HG03064 (cell line): Measurements from ENCODE around the gene MC3R.
"Not testable (repeated sequence)": the region's sequence is repeated elsewhere in the genome, so short reads cannot be mapped to it uniquely, and the experiment has no call there.

ENCODE experiments used
- ATAC-seq: cut with Tn5 transposase; IDR thresholded peaks from one replicate; pipeline ENCODE4 v1.9.1; 2021; ENCODE audit warnings: low read depth; ENCODE audit not compliant: unreplicated experiment

Gene MC3R

DNA sequence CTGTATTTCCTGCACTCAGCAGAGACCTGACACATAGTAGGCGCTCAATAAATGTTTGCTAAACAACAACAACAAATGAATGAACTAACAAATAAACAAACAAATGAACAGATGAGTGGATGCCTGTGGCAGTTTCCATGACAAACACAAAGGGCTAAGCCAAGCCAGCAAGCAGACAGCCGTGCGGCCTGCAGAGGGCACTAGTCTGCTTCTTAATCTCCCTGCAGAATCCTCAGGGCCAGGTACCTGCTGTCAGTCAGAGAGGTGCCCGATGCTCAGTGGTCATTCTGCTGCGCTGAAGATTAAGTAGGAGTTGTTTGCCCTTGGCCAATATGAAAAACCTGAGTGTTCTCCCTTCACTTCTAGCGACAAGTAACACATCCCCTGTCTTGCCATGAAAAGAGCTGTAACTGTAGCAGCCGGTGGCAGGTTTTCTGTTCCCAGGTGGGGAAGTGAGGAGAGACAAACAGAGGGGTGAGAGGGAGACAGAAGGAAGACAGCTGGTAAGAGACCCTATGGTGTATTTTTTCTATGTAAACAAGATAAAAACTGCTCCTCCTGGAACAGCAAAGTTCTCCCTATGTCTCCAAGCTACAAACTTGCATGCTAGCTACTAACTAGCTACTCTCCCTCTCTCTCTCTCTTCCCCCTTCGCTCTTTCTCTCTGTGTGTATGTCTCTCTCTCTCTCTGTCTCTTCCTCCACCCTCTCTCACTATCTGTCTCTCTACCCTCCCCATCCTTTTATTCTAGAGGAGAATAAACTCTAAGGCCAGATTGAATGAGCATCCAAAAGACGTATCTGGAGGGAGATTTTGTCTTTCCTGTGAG is at the start of gene MC3R:
Gene MC3R (plus strand): TSS at position 779 of the 829 bp plus-strand sequence. CDS start 112 bp downstream, outside the sequence.
- no peak for ATAC-seq

DNA sequence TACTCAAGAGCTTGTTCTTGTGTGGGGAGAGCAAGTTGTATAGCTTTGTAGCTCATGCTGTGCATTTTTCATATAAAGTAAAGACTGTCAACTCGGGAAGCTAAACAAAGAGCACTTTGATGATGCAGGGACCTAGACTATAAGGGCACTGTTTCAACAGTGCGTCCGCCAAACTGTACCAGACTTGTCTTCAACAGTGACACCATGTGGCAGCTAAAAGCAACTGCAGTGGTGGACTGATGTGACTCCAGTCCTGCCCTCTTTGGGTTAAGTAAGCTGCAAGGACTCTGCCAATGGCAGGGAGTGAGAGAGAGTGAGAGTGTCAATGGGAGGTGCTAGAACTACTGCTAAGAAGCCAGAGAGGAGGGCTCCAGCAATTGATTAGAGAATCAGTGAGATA is 48.1 kb upstream of the MC3R start:
- no peak for ATAC-seq

DNA sequence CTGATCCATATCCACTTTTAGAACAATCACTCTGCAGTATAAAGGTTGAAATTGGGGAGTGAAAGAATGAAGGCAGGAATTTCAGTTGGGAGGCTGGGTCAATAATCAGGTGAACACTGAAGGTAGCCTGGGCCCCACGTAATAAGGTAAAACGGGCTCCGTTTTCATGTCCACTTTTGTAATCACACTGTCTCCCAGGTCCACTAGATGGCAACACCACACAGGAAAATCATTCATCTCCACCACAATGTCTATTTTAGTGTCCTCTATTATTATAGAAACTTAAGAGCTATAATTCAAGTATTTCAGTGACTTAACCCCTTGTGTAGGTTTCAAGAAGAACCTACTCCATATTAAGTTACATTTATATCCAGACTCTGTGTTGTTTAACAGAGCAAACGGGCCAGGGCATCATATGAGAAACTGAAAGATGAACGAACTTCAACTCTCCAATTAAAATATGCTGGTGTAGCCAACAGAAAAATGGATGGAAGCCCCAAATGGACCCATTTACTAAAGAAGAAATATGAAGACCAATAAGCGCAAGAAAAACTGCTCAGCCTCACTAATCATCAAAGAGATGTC is 45.9 kb upstream of the MC3R start:
- no peak for ATAC-seq

DNA sequence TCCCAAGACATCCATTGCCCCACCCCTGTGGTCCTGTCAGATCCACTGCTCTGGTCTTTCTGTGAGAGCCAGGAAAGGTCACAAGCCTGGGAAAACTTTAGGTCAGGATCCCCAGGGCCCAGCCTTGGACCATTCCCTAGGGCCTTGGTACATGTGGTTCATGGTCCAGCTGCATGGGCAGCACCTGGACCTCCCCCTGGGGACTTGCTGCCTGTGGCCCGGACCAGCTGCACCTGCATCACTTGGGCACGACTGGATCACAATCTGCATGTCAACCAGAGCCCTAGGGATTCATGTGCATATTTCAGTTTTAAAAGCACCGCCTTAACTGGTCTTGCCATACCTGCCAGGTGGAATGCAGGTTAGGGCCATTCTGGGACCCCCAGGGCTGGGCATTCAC is 44.3 kb upstream of the MC3R start:
- no peak for ATAC-seq

DNA sequence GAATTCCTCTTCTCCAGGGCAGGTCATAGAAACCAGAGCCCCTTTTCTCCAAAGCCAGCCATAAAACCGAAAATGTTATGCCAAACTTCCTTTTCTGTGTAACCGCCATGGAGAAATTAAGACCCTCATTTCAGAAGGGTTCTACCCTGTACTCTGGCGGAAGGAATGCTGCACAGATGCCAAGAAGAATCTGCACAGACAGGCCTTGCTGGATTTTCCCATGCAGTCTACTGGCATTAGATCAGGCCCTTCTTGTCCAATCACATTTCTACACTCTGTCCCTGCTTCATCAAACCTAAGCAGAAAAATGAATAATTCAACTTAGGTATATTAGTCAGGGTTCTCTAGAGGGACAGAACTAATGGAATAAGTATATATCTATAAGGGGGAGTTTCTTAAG is 43.2 kb upstream of the MC3R start:
- ATAC-seq = no peak

- ATAC-seq = no peak
These were observed 40.9 kb upstream of the MC3R start for GRCh38 chr20:56207656-56208055.

DNA sequence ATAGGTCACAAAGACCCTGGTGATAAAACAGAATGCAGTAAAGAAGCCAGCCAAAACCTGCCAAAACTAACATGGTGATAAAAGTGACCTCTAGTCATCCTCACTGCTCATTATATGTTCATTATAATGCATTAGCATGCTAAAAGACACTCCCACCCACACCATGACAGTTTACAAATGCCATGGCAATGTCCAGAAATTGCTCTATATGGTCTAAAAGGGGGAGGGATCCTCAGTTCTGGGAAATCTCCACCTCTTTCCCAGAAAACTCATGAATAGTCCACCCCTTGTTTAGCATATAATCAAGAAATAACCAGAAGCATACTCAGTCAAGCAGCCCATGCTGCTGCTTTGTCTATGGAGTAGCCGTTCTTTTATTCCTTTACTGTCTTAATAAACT is 40.4 kb upstream of the MC3R start:
- no peak for ATAC-seq

- ATAC-seq = no peak
These were observed 37.5 kb upstream of the MC3R start for GRCh38 chr20:56211051-56211450.

DNA sequence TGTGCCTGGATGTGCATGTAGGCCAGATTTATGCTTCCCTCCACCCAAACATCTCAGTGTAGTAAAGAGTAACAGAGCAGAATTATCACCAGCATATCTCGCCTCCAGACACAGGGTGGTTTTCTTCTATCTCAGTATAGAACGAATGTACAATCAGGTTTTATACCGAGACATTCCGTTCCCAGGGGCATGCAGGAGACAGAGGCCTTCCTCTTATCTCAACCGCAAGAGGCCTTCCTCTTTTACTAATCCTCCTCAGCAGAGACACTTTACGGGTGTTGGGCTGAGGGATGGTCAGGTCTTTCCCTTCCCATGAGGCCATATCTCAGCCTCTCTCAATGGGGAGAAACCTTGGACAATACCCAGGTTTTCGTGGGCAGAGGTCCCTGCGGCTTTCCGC is 36.4 kb upstream of the MC3R start:
- no peak for ATAC-seq

- ATAC-seq = no peak
These were observed 35.2 kb upstream of the MC3R start for GRCh38 chr20:56213321-56213720.

- no peak for ATAC-seq
These were observed 33.4 kb upstream of the MC3R start for GRCh38 chr20:56215115-56215514.

DNA sequence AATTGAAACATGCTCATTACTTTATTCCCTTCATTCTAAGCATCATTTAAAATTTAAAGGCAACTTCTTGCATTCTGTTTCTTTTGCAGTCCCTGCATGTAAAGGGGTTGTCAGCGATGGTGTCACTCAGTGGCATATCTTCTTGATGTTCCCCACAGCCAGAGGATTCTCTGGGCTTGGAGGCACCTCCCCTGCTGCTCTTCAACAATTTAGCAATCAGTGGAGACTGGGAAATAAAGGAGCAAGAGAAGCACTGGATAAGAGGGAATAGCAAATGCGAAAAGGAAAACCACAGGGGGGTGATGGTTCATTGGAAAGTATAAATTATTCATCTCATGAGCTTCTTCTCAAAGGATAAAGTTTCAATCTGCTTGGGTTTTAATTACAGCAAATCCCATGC is 30.7 kb upstream of the MC3R start:
- no peak for ATAC-seq

- ATAC-seq = not testable (repeated sequence)
These were observed 27.3 kb upstream of the MC3R start for GRCh38 chr20:56221186-56221585.

DNA sequence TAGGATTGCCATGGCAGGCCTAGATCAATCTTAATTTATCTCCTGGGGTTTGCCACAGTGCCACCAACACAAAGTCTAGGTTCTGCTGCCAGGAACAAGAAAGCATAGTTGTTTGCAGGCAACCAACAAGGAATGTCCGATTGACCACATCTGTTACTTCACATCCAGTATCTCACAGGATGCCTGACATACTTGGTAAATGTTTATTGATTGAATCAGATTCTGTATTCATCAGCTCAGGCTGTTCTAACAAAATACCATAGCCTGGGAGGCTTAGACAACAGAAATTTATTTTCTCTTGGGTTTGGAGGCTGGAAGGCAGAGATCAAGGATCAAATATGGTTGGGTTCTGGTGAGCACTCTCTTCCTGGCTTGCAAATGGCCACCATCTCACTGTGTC is 26.3 kb upstream of the MC3R start:
- ATAC-seq = no peak

- ATAC-seq = no peak
These were observed 25.6 kb upstream of the MC3R start for GRCh38 chr20:56222945-56223344.

DNA sequence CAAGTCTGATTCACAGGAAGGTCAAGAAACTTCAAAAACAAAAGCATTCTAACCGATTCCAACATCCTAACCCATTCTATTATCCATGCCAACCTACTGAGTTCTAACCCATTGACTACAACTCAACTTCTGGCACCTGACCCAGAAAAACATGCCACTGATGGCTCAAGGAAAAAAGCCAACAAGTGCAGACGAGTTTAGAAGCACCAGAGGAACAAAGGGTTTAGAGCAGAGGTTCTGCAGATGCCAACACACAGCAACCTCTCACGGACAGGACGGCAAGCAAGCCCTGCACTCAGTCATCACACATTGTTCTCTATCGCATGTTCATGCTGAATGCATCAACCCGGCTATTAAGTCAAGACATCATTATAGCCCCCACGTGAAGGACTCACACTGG is 25.2 kb upstream of the MC3R start:
- ATAC-seq = no peak

- no peak for ATAC-seq
These were observed 20.5 kb upstream of the MC3R start for GRCh38 chr20:56228021-56228420.

DNA sequence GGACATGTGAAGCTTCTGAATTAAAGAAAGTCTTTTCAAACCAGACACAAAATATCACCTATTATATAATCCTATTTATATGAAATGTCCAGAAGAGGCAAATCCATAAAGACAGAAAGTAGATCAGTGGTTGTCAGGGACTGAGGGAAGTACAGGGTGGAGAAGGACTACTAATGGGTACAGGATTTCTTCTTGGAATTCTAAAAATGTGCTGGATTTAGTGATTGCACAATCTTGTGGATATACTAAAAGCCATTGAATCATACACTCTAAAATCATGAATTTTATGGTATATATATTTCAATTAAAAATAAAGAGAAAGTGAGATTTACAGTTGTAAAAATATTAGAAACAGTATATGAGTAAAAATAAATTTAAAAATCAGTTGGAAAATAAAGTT is 18.7 kb upstream of the MC3R start:
- ATAC-seq = no peak

- ATAC-seq = no peak
These were observed 14.4 kb upstream of the MC3R start for GRCh38 chr20:56234110-56234509.

DNA sequence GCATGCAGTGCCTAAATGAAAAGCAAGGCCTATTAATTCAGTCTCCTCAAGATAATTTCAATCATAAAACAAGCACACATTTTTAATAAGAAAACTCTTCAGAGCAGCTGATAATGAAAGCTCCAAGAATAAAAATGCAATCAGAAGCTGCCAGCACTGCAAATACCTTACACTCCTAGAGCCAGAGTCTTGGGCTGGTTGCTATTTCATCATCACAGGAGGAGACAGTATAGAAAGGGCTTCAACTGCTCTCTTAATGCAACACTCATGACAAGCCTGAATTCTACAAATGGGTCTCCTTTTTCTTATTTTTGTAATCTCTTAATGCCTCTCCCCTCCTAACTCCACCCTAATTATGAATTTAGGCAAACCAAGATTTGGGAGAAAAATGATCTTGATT is 11.2 kb upstream of the MC3R start:
- ATAC-seq = no peak

DNA sequence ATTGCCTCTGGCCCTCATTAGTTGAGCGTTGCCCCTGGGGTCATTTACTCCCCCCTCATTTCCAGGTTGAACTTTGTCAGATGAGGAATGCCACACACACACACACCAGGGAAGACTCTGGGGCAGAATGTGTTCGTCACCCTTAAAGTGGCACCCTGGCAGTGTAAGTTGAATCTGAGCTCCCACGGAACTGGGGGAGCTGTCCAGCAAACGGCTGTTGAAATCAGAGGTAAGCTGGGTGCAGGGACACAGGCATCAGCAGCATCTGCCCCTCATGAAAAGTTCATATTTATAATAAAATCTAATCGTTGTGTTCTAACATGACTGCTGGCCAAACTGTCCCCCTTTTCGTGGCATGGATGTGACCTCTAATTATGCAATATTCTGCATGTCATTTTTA is 4.3 kb upstream of the MC3R start:
- ATAC-seq = no peak

GRCh38 chr20:56245761-56246160 is 2.8 kb upstream of the MC3R start:
- no peak for ATAC-seq
